GM18868 (cell line): Measurements from ENCODE around the gene VAV2.
"Not testable (repeated sequence)": the region's sequence is repeated elsewhere in the genome, so short reads cannot be mapped to it uniquely, and the experiment has no call there.

Source experiments
- ATAC-seq: cut with Tn5 transposase; IDR thresholded peaks from one replicate; pipeline ENCODE4 v1.9.1; 2021; ENCODE audit warnings: mild to moderate bottlenecking, moderate library complexity; ENCODE audit not compliant: unreplicated experiment

The VAV2 gene

GRCh38 chr9:133971981-133972941, 19.9 kb downstream of the VAV2 start:
- no peak for ATAC-seq

- no peak for ATAC-seq
Measured at GRCh38 chr9:133971121-133971951, 20.8 kb downstream of the VAV2 start.

- no peak for ATAC-seq
Measured at GRCh38 chr9:133970581-133971058, 21.5 kb downstream of the VAV2 start.

- no peak for ATAC-seq
Measured at GRCh38 chr9:133969681-133970580, 22.2 kb downstream of the VAV2 start.

GRCh38 chr9:133968966-133969617, 23.0 kb downstream of the VAV2 start:
- no peak for ATAC-seq

GRCh38 chr9:133968428-133968827, 23.7 kb downstream of the VAV2 start:
- no peak for ATAC-seq

GRCh38 chr9:133967024-133967741, 24.9 kb downstream of the VAV2 start:
- ATAC-seq, result no peak

- no peak for ATAC-seq
Measured at GRCh38 chr9:133964463-133964862, 27.7 kb downstream of the VAV2 start.

GRCh38 chr9:133963166-133963565, 29.0 kb downstream of the VAV2 start:
- ATAC-seq, result no peak

GRCh38 chr9:133962341-133962740, 29.8 kb downstream of the VAV2 start:
- no peak for ATAC-seq

- no peak for ATAC-seq
Measured at GRCh38 chr9:133961226-133962165, 30.6 kb downstream of the VAV2 start.

GRCh38 chr9:133960568-133961129, 31.5 kb downstream of the VAV2 start:
- ATAC-seq, result no peak

- no peak for ATAC-seq
Measured at GRCh38 chr9:133959966-133960567, 32.1 kb downstream of the VAV2 start.

GRCh38 chr9:133959171-133959570, 33.0 kb downstream of the VAV2 start:
- no peak for ATAC-seq

- ATAC-seq, result no peak
Measured at GRCh38 chr9:133958756-133959155, 33.4 kb downstream of the VAV2 start.

GRCh38 chr9:133957772-133958171, 34.4 kb downstream of the VAV2 start:
- ATAC-seq, result not testable (repeated sequence)

GRCh38 chr9:133957328-133957727, 34.8 kb downstream of the VAV2 start:
- ATAC-seq, result no peak
